Activated CD4-positive, alpha-beta T cell treated with anti-CD3 and anti-CD28 coated beads, Interleukin-2, amount 50 U/mL, for 48 hours (primary cell): Measurements from ENCODE around the gene GLI3.

Experiments used
- DNase-seq, 2 experiments: peaks; one replicate each; pipeline ENCODE4 v3.0.0-alpha.2; 2020

The GLI3 gene

GRCh38 chr7:42235741-42236161 lies 1.3 kb downstream of the GLI3 start:
- no peak for DNase-seq

GRCh38 chr7:42234736-42235135 lies 2.3 kb downstream of the GLI3 start:
- DNase-seq = no peak

- no peak for DNase-seq
These were observed 3.2 kb downstream of the GLI3 start for GRCh38 chr7:42233695-42234331.

GRCh38 chr7:42233171-42233570 lies 3.8 kb downstream of the GLI3 start:
- no peak for DNase-seq

GRCh38 chr7:42232275-42232674 lies 4.7 kb downstream of the GLI3 start:
- no peak for DNase-seq

- DNase-seq = no peak
These were observed 5.8 kb downstream of the GLI3 start for GRCh38 chr7:42231043-42231787.

GRCh38 chr7:42227936-42228591 lies 8.9 kb downstream of the GLI3 start:
- no peak for DNase-seq

GRCh38 chr7:42227541-42227935 lies 9.5 kb downstream of the GLI3 start:
- DNase-seq = no peak

GRCh38 chr7:42227021-42227420 lies 10.0 kb downstream of the GLI3 start:
- DNase-seq = no peak

- no peak for DNase-seq
These were observed 10.6 kb downstream of the GLI3 start for GRCh38 chr7:42226354-42226941.

GRCh38 chr7:42224391-42225003 lies 12.5 kb downstream of the GLI3 start:
- no peak for DNase-seq

- DNase-seq = no peak
These were observed 14.1 kb downstream of the GLI3 start for GRCh38 chr7:42222891-42223290.

- no peak for DNase-seq
These were observed 14.9 kb downstream of the GLI3 start for GRCh38 chr7:42222125-42222524.

- DNase-seq = no peak
These were observed 15.7 kb downstream of the GLI3 start for GRCh38 chr7:42221304-42221703.

- no peak for DNase-seq
These were observed 17.6 kb downstream of the GLI3 start for GRCh38 chr7:42219447-42219846.

GRCh38 chr7:42218248-42218647 lies 18.8 kb downstream of the GLI3 start:
- DNase-seq = no peak

GRCh38 chr7:42217548-42217947 lies 19.5 kb downstream of the GLI3 start:
- DNase-seq = no peak

- DNase-seq = no peak
These were observed 20.0 kb downstream of the GLI3 start for GRCh38 chr7:42217053-42217452.

- DNase-seq = no peak
These were observed 22.8 kb downstream of the GLI3 start for GRCh38 chr7:42214060-42214679.

- no peak for DNase-seq
These were observed 23.9 kb downstream of the GLI3 start for GRCh38 chr7:42213093-42213492.

- no peak for DNase-seq
These were observed 24.4 kb downstream of the GLI3 start for GRCh38 chr7:42212541-42213090.

GRCh38 chr7:42211938-42212337 lies 25.1 kb downstream of the GLI3 start:
- no peak for DNase-seq

GRCh38 chr7:42210779-42211178 lies 26.2 kb downstream of the GLI3 start:
- no peak for DNase-seq
